AML-193 (cell line): Measurements from ENCODE around the gene CLASP1.
A peak's percentile ranks its signal among the peaks of the same experiment; 100 is the strongest.
"Not testable (repeated sequence)": the region's sequence is repeated elsewhere in the genome, so short reads cannot be mapped to it uniquely, and the experiment has no call there.

Experiments
- DNase-seq, 2 experiments: peaks; one replicate each; lab custom pipeline; 2025; lab: John Stamatoyannopoulos, UW

CLASP1 gene

DNA sequence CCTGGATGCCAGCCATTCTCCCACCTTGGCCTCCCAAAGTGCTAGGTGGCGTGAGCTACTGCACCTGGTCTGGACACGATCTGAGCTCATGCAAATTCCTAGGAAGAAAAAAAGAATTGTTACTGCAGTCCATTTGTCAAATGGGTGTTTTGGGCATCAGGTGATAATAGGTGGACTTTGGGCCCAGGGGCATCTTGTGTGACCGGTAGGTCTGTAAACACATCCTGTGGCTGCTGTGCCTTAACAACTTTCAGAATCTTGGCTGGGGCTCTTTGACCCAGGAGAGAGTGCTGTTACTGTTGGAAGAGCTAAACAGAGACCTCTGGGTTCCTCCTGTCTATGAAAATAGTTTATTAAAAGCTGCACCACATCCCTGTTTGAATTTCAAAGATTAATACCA is 329.3 kb downstream of the CLASP1 start:
- DNase-seq: no peak

DNA sequence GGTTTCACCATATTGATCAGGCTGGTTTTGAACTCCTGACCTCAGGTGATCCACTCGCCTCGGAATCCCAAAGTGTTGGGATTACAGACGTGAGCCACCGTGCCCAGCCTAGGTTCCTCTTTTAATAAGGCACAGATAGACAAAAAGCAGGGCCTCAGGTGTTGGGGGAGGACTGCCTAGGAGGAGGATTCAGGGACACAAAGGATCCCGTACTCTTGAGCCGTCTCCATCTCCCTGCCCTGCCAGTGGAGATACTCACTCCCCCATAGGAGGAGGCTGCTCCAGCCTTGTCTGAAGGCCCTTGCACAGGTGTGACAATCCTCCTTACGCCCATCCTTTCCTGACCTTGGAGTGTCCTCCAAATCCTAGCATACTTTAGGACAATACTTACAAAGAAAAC is 332.3 kb downstream of the CLASP1 start:
- DNase-seq: no peak

DNA sequence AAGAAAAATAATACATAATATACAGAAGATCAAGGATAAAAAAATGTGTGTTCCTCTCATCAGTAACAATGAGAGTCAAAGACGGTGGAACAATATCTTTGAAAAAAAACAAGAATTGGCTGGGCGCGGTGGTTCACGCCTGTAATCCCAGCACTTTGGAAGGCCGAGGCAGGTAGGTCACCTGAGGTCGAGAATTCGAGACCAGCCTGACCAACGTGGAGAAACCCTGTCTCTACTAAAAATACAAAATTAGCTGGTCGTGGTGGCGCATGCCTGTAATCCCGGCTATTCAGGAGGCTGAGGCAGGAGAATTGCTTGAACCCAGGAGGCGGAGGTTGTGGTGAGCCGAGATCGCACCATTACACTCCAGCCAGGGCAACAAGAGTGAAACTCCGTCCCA is 335.6 kb downstream of the CLASP1 start:
- not testable (repeated sequence) for DNase-seq

DNA sequence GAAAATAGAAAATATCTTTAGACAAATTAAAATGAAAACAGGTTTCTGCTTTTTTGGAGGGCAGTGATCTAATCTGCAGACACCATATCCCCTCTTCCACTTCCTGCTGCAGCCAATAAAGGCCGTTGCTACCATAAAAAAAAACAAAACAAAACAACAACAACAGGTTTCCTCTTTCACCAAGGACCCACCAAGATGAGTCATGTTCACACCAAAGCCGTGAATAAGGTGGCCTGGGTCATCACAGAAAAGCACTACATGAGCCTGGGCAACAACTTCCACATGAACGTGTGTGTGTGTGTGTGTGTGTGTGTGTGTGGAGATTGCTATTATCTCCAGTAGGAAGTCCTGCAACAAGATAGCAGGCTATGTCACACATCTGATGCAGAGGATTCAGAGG is 339.5 kb downstream of the CLASP1 start:
- no peak for DNase-seq

DNA sequence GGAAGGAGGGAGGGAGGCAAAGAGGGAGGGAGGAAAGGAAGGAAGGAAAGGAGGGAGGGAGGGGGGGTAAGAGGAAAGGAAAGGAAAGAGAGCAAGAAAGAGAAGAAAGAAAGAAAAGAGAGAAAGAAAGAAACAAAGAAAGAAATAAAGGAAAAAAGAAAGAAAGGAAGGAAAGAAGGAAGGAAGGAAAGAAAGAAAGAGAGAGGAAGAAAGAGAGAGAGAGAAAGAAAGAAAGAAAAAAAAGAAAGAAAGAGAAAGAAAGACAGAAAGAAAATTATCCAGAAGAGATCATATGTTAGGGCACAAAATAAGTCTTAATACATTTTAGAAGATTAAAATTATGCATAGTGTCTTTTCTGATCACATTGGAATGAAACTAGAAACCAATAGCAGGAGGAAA is 339.9 kb downstream of the CLASP1 start:
- no peak for DNase-seq

DNA sequence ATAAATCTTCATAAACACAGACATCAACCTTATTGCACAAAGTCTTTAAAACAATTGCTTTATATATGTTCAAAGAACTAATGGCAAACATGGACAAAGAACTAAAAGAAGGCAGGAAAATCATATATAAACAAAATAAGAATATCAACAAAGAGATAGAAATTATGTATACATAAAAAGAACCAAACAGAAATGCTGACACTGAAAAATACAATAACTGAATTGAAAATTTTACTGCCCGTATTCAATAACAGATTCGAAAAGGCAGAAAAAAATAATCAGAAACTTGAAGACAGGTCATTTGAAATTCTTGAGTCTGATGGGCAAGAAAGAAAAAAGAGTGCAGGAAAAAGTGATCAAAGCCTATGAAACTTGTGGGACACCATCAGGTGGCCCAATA is 342.2 kb downstream of the CLASP1 start:
- DNase-seq: no peak

DNA sequence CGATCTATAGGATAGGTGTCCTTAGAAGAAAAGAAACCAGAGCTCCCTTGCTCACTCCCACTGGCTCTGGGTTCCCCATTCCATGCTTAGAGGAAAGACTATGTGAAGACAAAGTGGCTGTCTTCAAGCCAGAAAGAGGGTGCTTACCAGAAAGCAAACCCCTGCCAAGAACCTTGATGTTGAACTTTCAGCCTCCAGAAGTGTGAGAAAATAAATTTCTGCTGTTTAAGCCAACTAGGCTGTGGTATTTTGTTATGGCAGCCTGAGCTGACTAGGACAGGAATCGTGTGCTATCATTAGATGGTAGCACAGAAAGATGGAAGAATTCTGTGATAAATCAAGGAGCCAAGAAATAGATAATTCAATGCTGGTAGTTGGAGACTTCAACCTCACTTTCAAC is 344.3 kb downstream of the CLASP1 start:
- no peak for DNase-seq

DNA sequence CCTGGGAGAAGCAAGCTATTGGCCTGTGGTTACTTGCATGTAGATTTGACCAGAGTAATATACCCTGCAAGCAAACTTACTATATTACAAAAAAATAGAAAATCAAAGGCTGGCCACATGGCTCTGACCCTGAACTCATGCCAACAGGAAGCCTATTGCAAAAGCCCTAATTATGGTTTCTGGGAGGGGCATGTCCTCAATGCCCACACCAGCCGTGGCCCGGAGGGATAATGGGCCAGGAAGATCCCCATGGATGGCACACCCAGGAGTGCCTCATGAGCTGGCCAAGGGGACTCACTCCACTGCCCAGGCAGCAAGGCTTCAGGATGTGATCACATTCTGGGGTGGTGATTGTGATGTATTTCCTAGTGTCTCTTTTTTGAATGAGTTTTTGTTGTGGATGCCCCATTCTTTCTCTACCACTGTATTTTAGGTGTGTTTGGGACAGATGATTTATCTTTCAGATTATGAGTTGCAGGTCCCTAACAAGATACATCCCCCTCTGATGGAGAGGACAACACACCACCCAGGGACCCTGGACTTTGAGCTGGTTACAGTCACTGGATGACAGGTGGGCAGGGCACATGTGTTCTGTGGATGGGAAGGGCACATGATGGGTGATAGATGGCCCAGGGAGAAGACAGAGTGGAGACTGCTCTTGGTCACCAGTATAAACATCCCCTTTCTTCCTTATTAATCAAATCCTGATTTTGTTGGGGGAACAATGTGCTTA is 345.6 kb downstream of the CLASP1 start:
- no peak for DNase-seq

DNA sequence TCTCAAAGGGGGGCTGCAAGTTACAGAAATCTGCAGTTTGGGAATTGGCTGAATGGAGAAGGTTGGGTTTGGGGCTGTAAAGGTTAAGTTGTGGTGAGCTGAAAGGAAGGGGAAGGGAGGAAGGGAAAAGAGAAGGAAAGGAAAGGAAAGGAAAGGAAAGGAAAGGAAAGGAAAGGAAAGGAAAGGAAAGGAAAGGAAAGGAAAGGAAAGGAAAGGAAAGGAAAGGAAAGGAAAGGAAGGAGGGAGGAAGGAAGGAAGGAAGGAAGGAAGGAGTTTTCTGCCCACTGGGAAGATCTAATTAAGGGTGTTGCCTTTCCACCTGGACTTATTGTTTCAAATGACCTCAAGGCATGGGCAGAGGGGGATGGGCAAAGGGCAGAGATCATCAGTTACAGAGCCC is 348.1 kb downstream of the CLASP1 start:
- DNase-seq: not testable (repeated sequence)

DNA sequence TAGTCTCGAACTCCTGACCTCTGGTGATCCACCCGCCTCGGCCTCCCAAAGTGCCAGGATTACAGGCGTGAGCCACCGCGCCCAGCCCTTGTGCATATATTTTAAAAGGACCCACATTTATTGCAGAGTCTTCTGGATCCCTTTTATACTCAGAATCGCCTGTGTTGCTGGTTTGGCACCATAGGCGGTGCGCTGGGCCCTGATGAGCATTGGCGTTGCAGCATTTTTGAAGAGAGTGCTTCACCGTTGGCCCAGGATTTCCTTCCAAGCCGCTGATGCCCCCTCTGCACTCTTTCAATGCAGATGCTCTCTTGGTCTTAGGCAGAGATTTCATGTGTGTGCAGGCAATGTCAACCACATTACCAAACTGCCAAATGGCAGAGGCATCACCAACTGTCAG is 350.8 kb downstream of the CLASP1 start:
- DNase-seq: no peak

DNA sequence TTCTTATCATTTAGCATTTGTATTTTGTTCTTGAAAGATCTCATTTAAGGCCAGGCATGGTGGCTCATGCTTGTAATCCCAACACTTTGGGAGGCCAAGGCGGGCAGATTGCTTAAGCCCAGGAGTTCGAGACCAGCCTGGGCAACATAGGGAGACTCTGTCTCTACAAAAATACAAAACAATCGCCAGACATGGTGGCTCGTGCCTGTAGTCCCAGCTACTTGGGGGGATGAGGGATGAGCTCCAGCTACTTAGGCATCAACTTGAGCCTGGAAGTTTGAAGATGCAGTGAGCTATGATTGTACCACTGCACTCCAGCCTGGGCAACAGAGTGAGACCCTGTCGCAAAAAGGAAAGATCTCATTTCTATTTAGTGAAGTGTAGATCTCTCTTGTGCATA is 351.4 kb downstream of the CLASP1 start:
- not testable (repeated sequence) for DNase-seq

DNA sequence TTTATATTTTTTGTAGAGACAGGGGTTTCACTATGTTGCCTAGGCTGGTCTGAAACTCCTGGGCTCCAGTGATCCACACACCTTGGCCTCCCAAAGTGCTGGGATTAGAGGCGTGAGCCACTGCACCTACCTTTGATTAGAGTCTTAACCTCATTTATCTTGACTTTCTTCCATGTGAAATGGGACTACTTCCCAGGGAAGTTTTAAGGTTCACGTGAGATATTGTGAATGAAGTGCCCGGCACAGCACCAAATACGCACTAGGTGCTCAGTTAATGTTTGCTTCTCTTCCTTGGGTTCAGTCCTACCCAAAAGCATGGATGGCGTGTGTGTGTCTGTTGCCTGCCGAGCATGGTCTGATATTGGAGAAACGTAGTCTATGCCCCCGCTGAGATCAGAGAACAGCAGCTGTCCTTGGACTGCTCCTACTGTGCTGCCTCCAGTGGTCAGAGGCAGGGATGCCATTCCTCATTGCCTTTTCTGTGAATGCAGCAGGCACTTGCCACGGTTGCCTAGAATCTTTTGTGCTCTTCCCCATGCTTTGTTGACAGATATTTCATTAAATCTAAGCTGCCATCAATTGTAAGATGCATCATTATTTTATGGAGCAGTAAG is 351.9 kb downstream of the CLASP1 start:
- DNase-seq: peak; percentile 4 to 8

DNA sequence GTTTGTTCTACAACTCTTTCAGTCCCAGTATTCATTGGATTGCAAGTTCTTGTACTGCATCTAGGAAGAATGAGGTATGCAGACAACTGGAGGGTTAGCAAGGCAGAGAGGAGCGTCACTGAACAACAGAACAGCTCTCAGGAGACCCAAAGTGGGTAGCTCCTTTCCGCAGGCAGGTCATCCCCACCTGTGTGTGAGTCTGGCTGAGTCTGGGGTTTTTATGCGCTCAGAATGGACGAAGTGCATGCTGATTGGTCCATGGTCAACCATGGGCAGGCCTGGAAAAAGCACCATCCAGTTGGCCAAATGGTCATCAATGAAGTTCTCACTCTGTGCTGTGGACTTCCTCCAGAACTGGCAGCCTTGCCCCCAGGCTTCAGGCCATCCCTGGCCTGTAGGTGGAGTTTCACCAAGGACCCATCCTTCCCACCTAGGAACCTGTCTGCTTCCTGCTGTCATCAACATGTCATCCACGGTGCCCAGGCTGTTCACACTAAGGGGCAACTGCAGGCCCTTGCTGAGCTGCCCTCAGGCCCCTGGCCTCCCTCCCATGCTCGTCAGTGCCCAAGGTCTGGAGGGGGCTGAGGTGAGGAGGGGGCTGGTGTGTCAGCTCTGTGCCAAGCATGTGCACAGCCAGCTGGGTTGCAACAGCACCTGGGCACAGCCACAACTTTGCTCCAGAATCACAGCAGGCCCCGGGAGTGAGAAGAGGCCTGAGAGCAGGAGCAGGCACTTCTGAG is 353.2 kb downstream of the CLASP1 start:
- no peak for DNase-seq

DNA sequence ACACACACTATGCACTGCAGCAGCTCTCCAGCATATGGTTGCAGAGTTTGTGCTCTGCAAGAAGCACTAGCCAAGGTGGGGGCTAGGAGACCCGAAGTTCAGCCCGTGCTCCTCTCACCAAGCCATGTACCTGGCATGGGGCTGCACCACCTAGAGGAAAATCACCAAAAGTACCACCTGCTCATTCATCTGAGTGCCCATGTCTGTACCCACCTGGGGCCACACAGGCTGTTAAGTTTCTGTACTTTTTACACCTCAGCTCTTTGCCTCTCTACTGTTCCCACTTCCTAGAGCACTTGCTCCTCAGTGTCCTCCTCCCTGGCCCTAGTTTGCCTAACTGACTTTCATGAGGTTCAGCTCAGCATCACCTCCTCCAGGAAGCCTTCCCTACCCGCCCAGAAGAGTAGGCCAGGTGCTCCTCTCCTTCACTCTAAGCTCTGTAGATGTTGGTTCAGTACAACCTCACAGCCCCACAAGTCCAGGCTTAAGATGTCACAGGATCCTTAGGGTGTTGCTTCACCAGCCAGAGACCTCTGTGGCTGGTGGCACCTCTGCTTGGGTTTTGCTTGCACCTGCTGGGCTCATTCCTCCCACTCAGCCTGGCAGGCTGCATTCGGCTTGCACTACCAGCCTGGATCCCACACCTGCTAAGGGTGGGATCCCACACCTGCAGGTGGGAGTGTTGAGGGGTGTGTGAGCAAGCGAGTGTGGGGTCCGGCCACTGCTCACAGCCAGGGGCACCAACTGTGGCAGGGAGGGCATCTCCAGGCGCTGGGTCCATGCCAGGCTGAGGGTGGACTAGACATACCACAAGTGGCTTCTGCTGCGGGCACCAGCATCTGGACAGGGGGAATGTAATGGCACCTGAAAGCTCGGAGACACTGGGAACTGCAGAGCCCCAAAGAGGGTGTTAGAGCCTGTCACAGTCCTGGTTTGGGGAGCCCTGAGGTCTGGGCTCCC is 354.1 kb downstream of the CLASP1 start:
- no peak for DNase-seq

DNA sequence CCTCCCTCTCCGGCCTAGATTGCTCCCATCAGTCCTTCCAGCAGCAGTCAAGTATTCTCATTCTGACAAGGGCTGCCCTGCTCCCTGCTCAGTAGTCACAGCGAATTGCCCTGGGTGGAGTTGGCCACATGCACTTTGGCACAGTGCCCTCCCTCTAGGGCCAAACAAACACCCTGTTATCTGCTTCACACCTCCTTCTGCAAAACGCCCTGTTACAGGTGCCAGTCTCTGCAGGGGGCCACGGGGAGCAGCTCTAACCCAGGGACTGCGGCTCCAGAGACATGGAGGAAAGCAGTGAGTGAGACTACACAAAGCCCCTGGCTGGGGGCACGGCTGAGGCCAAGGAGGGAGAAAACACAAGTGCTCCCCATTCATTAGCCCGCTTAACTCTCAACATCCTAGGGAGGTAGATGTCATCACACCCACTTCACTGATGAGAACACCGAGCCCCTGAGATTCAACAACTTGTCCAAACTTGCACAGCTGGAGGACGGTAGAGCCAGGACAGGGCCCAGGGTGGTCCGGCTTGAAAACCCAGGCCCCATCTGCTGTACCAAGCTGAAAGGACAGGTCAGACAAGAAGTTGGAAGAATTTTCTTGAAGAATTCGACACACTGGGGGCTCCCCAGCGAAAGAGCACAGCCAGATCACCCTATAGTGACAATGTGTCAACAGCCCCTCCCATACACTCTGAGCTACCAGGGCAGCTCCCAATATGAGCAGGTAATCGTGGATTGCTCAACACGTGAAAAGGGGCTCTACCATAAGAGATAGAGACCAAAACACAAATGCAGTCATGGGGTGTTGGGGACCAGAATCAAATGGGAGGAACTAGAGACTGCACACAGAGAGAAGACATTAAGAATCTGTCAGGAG is 355.6 kb downstream of the CLASP1 start:
- no peak for DNase-seq

DNA sequence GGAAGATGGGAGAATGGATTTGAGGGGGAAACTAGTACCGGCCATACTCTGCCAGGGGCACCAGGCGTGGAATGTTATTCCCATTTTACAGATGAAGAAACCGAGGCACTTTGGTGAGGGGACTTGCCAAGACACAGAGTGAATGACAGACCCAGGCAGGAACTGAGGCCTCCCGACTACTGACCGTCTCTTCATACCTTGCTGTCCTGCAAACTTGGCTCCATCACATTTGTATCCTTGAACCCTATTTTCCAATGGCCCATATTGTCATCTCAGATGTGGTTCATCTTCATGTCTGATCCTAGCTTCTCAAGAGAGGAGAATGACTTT is 358.0 kb downstream of the CLASP1 start:
- no peak for DNase-seq

DNA sequence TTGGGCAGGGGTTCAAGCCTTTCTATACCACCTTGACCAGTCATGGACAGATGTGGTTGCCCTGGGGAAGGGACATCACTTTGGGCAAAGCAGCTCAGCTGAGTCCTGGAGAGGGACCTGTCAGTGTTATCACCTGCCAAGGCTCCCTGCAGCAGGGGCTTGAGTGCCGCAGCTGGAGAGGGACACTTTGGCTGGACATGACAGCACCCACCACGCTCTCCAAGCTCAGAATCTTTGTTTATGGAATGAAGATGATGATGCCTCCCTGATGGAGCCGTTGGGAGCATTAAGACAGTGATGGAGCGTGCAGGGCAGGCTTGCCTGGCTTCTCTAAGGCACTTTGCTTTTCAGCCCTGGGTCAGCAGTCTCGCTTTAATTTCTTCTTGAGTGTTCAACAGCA is 360.0 kb downstream of the CLASP1 start:
- DNase-seq: no peak

DNA sequence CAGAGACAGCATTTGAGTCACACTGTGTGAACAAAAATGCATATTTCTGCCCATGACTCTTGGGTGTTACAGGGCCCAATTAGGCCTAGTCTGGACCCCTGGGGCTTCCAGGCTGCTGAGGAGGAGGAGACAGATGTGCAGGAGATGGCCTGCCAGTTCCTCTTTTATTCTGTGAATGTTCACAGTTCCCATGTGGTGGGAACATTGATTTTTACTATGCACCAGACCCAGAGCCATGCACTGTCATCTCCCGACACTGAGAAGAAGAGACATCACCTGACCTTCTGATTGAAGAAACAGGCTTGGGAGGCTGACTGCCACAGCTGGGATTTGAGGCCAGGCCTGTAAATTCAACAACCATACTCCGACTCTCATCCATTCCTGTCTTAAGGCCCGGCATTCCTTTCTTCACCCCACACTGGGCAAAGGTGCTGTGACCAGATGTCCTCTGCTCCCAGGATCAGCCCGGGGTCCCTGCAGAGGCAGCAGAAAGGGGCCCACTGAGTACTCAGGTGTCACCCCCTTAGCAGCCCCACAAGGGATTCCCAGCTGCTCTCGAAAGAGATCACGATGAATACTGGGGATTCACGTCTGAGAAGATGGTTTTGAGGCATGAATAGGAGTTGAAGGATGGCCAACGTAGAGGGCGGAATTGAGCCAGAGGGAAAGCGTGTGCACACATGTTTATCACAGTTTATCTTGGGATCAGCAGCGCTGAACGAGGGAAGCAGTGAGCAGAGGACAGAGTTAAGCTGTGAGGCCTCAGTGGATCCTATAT is 360.6 kb downstream of the CLASP1 start:
- DNase-seq: no peak

DNA sequence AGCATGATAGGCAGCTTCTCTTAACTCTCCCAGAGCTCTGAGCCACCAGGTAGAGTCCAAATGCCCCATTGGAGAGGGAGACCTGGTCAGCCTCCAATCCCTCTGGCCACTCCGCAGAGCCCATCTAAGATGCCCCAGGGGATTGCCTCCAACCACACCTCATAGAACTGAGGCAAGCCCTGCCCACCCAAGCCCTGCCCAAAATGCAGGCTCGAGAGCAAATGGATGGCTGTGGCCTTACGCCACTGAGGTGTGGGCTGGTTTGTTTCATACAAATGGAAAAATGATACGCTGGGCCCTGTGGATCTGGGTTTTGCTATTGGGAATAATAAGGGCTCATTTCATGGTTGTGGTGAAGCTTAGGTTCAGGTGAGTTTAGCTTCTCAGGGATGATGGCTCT is 361.3 kb downstream of the CLASP1 start:
- no peak for DNase-seq
